ENCODE measurements around the gene NYNRIN.

The NYNRIN gene

DNA sequence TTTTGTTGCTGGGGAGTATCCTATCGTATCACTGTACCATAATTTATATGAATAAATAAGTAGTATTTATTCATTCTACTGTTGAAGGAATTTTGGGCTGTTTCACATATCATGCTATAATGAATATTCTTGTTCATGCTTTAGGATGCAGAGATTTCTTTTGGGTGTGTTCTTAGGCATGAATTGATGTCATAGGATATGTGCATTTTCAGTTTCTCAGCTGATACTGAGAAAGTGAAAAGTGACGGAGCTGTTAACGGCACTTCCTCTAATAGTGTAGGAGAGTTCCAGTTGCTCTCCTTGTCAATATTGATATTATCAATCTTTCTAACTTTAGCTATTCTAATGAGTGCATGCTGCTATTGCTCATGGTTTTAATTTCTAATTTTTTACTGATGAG, 67.0 kb downstream of the NYNRIN start:
- CTCF ChIA-PET: no interaction called here
- no peak overlapping the region for H3K4me3 ChIP-seq (ENCODE audit: low read depth, low read length)
- TF ChIP-seq, protein P1, sequence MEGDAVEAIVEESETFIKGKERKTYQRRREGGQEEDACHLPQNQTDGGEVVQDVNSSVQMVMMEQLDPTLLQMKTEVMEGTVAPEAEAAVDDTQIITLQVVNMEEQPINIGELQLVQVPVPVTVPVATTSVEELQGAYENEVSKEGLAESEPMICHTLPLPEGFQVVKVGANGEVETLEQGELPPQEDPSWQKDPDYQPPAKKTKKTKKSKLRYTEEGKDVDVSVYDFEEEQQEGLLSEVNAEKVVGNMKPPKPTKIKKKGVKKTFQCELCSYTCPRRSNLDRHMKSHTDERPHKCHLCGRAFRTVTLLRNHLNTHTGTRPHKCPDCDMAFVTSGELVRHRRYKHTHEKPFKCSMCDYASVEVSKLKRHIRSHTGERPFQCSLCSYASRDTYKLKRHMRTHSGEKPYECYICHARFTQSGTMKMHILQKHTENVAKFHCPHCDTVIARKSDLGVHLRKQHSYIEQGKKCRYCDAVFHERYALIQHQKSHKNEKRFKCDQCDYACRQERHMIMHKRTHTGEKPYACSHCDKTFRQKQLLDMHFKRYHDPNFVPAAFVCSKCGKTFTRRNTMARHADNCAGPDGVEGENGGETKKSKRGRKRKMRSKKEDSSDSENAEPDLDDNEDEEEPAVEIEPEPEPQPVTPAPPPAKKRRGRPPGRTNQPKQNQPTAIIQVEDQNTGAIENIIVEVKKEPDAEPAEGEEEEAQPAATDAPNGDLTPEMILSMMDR (IDR thresholded peaks at IDR 0.05; ENCODE audit: insufficient read depth, low read length, missing control alignments): no peak
- POLR2A ChIA-PET: no interaction called here
- DNase-seq (ENCODE audit: low read depth, low spot score): no peak

Data from AG04449 (cell line).